ENCODE data around the gene PEX11G. TPM values are rescaled to one million over a fixed set of nuclear protein-coding genes. Genes with fewer than 3 reads are reported as not detected.

PEX11G gene
- total RNA-seq, 1 donor from 2014 or later: 5.5 TPM

GRCh38 chr19:7459773-7460172 lies 29.1 kb downstream of the PEX11G start:
- Mint-ChIP-seq H3K4me3 (ENCODE audit: low read depth) (no peak overlapping the region), H3K4me1 (ENCODE audit: low read depth) (no peaks in the 10 kb centered on the region), H3K36me3 (ENCODE audit: insufficient read depth) (peaks cover 31% of the 10 kb centered on the region), H3K9me3 (ENCODE audit: low read depth) (peaks cover 11% of the 10 kb centered on the region), H3K27me3 (no peaks in the 10 kb centered on the region), H3K27ac (no peak overlapping the region)
- DNase-seq (ENCODE audit: low spot score, unreplicated experiment): no peak
- no peak for TF ChIP-seq CTCF (IDR thresholded peaks at IDR 0.05; ENCODE audit: unreplicated experiment)

GRCh38 chr19:7458675-7459074 lies 30.2 kb downstream of the PEX11G start:
- Mint-ChIP-seq H3K36me3 (ENCODE audit: insufficient read depth) (peaks cover 42% of the 10 kb centered on the region), H3K4me1 (ENCODE audit: low read depth) (no peaks in the 10 kb centered on the region), H3K27me3 (no peaks in the 10 kb centered on the region), H3K4me3 (ENCODE audit: low read depth) (no peak overlapping the region), H3K9me3 (ENCODE audit: low read depth) (peaks cover 15% of the 10 kb centered on the region), H3K27ac (peak overlapping the region; percentile 59)
- TF ChIP-seq CTCF (IDR thresholded peaks at IDR 0.05; ENCODE audit: unreplicated experiment): no peak
- DNase-seq (ENCODE audit: low spot score, unreplicated experiment): no peak

- H3K9me3 Mint-ChIP-seq (ENCODE audit: low read depth): peaks cover 19% of the 10 kb centered on the region
- no peaks in the 10 kb centered on the region for H3K4me1 Mint-ChIP-seq (ENCODE audit: low read depth)
- TF ChIP-seq CTCF (IDR thresholded peaks at IDR 0.05; ENCODE audit: unreplicated experiment): no peak
Observed at GRCh38 chr19:7456964-7457541, 31.8 kb downstream of the PEX11G start.

DNA sequence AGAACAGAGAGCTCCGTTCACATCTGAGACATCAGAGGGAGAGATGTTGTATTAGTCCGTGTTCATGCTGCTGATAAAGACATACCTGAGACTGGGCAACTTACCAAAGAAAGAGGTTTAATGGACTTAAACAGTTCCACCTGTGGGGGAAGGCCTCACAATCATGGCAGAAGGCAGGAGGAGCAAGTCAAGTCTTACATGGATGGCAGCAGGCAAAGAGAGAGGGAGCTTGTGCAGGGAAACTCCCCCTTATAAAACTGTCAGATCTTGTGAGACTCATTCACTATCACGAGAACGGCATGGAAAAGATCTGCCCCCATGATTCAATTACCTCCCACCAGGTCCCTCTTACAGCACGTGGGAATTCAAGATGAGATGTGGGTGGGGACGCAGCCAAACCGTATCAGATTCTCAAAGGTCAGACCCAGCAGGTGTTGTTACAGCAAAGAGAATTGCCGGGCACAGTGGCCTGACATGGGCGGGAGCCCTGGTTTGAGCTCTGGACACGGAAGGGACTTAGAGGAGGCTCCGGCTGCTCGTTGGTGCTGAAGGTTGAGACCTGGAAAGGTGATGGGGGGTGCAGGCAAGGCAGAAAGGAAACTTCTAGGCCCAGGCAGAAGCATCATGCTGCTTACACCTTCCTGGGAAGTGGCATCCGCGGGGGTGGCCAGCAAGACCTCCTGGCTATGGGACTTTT lies 33.1 kb downstream of the PEX11G start:
- no peak overlapping the region for H3K4me3 Mint-ChIP-seq (ENCODE audit: low read depth)

More at GRCh38 chr19:7456964-7457541, 31.8 kb downstream of the PEX11G start:
- H3K4me3 Mint-ChIP-seq (ENCODE audit: low read depth): no peak overlapping the region
- no peaks in the 10 kb centered on the region for H3K27me3 Mint-ChIP-seq
- no peak for DNase-seq (ENCODE audit: low spot score, unreplicated experiment)
- peaks cover 49% of the 10 kb centered on the region for H3K36me3 Mint-ChIP-seq (ENCODE audit: insufficient read depth)
- no peak overlapping the region for H3K27ac Mint-ChIP-seq

DNA sequence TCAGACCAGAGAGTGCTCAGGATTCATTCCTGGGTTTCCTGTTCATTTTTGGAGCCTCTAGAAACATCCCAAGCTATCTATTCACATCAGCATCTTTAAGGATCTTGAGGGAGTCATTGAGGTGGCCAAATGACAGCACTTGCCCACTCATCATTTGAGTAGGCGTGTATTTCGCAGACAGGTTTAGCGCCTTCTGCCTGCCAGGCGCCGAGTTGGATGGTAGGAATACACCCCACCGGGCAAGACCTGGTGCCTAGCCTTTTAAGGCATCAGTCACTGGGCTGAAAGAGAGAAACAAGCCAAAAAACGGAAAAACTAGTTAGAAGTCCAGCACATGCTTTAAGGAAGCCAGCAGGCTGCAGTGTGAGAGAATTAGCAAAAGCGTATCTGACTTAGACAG lies 33.8 kb downstream of the PEX11G start:
- H3K9me3 Mint-ChIP-seq (ENCODE audit: low read depth): peaks cover 31% of the 10 kb centered on the region
- no peak overlapping the region for H3K27ac Mint-ChIP-seq
- H3K36me3 Mint-ChIP-seq (ENCODE audit: insufficient read depth): peaks cover 62% of the 10 kb centered on the region
- no peak for DNase-seq (ENCODE audit: low spot score, unreplicated experiment)
- TF ChIP-seq CTCF (IDR thresholded peaks at IDR 0.05; ENCODE audit: unreplicated experiment): no peak
- no peak overlapping the region for H3K4me3 Mint-ChIP-seq (ENCODE audit: low read depth)
- no peaks in the 10 kb centered on the region for H3K4me1 Mint-ChIP-seq (ENCODE audit: low read depth)
- no peaks in the 10 kb centered on the region for H3K27me3 Mint-ChIP-seq

More for the DNA sequence above, 33.1 kb downstream of the PEX11G start:
- Mint-ChIP-seq H3K9me3 (ENCODE audit: low read depth) (peaks cover 24% of the 10 kb centered on the region), H3K36me3 (ENCODE audit: insufficient read depth) (peaks cover 57% of the 10 kb centered on the region), H3K27ac (no peak overlapping the region), H3K27me3 (no peaks in the 10 kb centered on the region), H3K4me1 (ENCODE audit: low read depth) (no peaks in the 10 kb centered on the region)
- no peak for TF ChIP-seq CTCF (IDR thresholded peaks at IDR 0.05; ENCODE audit: unreplicated experiment)
- DNase-seq (ENCODE audit: low spot score, unreplicated experiment): no peak

Data from progenitor cell of endocrine pancreas (in vitro differentiated cells).